NB4 (cell line): ENCODE data around the gene SCOC.

ENCODE experiments used
- DNase-seq: peaks from one replicate; pipeline ENCODE4 v3.0.0; 2010; ENCODE audit warnings: low read depth
- H3K4me3 ChIP-seq: one replicate; pipeline ENCODE4 v1.5.1; 2011; ENCODE audit warnings: mild to moderate bottlenecking, low read depth, low read length, moderate library complexity
- CTCF ChIP-seq: IDR thresholded peaks from one replicate; pipeline ENCODE4 v1.5.1; 2012; ENCODE audit warnings: low read depth, low read length
- MAX ChIP-seq: IDR thresholded peaks from 2 replicates; pipeline ENCODE4 v1.6.1; 2011; ENCODE audit warnings: low read depth, low read length
- MYC ChIP-seq: IDR thresholded peaks from 2 replicates; pipeline ENCODE4 v1.6.1; 2011; ENCODE audit warnings: low read depth, low read length
- POLR2A ChIP-seq: IDR thresholded peaks from 2 replicates; pipeline ENCODE4 v1.6.1; 2011; ENCODE audit warnings: mild to moderate bottlenecking; ENCODE audit not compliant: insufficient read length; ENCODE audit errors: extremely low read depth

Gene SCOC

GRCh38 chr4:140333523-140333922 lies 39.9 kb upstream of the SCOC start:
- no peak overlapping the region for H3K4me3 ChIP-seq
- TF ChIP-seq POLR2A (no peak), CTCF (no peak), MAX (no peak), MYC (no peak)
- DNase-seq = no peak

- no peak for DNase-seq
- no peak overlapping the region for H3K4me3 ChIP-seq
- TF ChIP-seq POLR2A (no peak), MAX (no peak), CTCF (no peak)
These were observed 38.4 kb upstream of the SCOC start for GRCh38 chr4:140335076-140335475.

GRCh38 chr4:140336730-140337129 lies 36.7 kb upstream of the SCOC start:
- H3K4me3 ChIP-seq = no peak overlapping the region
- DNase-seq = no peak
- no peak for TF ChIP-seq MAX
- no peak for TF ChIP-seq POLR2A
- no peak for TF ChIP-seq CTCF
- TF ChIP-seq MYC = no peak

- no peak for TF ChIP-seq CTCF
- TF ChIP-seq MYC = no peak
- TF ChIP-seq MAX = no peak
- TF ChIP-seq POLR2A = no peak
- no peak for DNase-seq
- H3K4me3 ChIP-seq = no peak overlapping the region
These were observed 30.8 kb upstream of the SCOC start for GRCh38 chr4:140342620-140343019.

GRCh38 chr4:140343303-140343702 lies 30.1 kb upstream of the SCOC start:
- TF ChIP-seq MAX (no peak), CTCF (no peak), MYC (no peak), POLR2A (no peak)
- DNase-seq = no peak
- no peak overlapping the region for H3K4me3 ChIP-seq

- no peak overlapping the region for H3K4me3 ChIP-seq
- DNase-seq = no peak
- no peak for TF ChIP-seq POLR2A
These were observed 29.3 kb upstream of the SCOC start for GRCh38 chr4:140344101-140344500.

- DNase-seq = no peak
- no peak overlapping the region for H3K4me3 ChIP-seq
- TF ChIP-seq CTCF (no peak), MAX (no peak), POLR2A (no peak), MYC (no peak)
These were observed 28.8 kb upstream of the SCOC start for GRCh38 chr4:140344621-140345020.
